ENCODE measurements around the gene NNT. TPM values are rescaled to one million over a fixed set of nuclear protein-coding genes. Genes with fewer than 3 reads are reported as not detected.

Gene NNT
- total and polyA plus RNA-seq, 2 of the 8 experiments (the other 6 are each of a cell fraction or from before 2014, with no cell fraction given), result 11.0 to 22.2 TPM

- TF ChIP-seq ATF3 (IDR thresholded peaks at IDR 0.05; ENCODE audit: insufficient read depth, low read depth, low read length) (no peak), SIN3A (conservative IDR thresholded peaks at IDR 0.05 in 1 of 2, IDR thresholded peaks at IDR 0.05 in 1 of 2; ENCODE audit: low read depth in 1 of 2, low read length in 2 of 2) (no peak), CEBPB (IDR thresholded peaks at IDR 0.05; ENCODE audit: low read depth, low read length) (peak; percentile 91)
Observed at GRCh38 chr5:43627028-43627427, 24.0 kb downstream of the NNT start (continued).
